Spleen (tissue), 11 donors: ENCODE data around the gene DCAF5. TPM values are rescaled to one million over a fixed set of nuclear protein-coding genes. Genes with fewer than 3 reads are reported as not detected.

Experiments used
- DNase-seq: peaks from one replicate; pipeline ENCODE4 v3.0.0-alpha.2; 2020
- H3K27ac ChIP-seq, 8 donors: fragments of 200-600 bp; sonication (generic) in 7 of 8; 1 replicate in 4 of 8; 2 replicates in 4 of 8; pipeline versions ENCODE4 v1.5.0 to v1.8.0; 2016 to 2021; ENCODE audit warnings: inconsistent platforms in 4 of 8, mild to moderate bottlenecking in 4 of 8, moderate library complexity in 1 of 8
- H3K27me3 ChIP-seq, 7 donors: fragments of 200-600 bp; sonication (generic) in 6 of 7; replicated peaks in 1 of 7; 1 replicate in 4 of 7; 2 replicates in 3 of 7; pipeline versions ENCODE4 v1.5.0 to v1.8.0; 2016 to 2021; ENCODE audit warnings: inconsistent platforms in 3 of 7, mild to moderate bottlenecking in 1 of 7
- H3K36me3 ChIP-seq, 6 donors: fragments of 200-600 bp; sonication (generic) in 5 of 6; 1 replicate in 4 of 6; 2 replicates in 2 of 6; pipeline versions ENCODE4 v1.5.0 to v1.8.0; 2016 to 2021; ENCODE audit warnings: inconsistent platforms in 2 of 6
- H3K4me1 ChIP-seq, 6 donors: fragments of 200-600 bp; sonication (generic) in 5 of 6; 1 replicate in 3 of 6; 2 replicates in 3 of 6; pipeline versions ENCODE4 v1.5.0 to v1.8.0; 2016 to 2021; ENCODE audit warnings: inconsistent platforms in 3 of 6
- H3K4me3 ChIP-seq, 8 donors: fragments of 200-600 bp; sonication (generic) in 7 of 8; 1 replicate in 4 of 8; 2 replicates in 4 of 8; pipeline versions ENCODE4 v1.5.0 to v1.8.0; 2016 to 2021; ENCODE audit warnings: inconsistent platforms in 4 of 8, mild to moderate bottlenecking in 4 of 8, moderate library complexity in 2 of 8
- H3K9me3 ChIP-seq, 8 donors: fragments of 200-600 bp; sonication (generic) in 7 of 8; 1 replicate in 4 of 8; 2 replicates in 4 of 8; pipeline versions ENCODE4 v1.5.0 to v1.8.0; 2016 to 2021; ENCODE audit warnings: inconsistent platforms in 4 of 8
- POLR2A ChIP-seq, 3 donors: fragments of 450-650 bp; IDR thresholded peaks; one replicate each; pipeline ENCODE4 v1.5.1; 2017; ENCODE audit warnings: antibody characterized with exemption in 3 of 3, mild to moderate bottlenecking in 1 of 3
- POLR2AphosphoS5 ChIP-seq, 3 donors: sonication (generic); formaldehyde crosslinking; IDR thresholded peaks; one replicate each; pipeline ENCODE4 v1.5.1; 2017; ENCODE audit warnings: antibody characterized with exemption in 3 of 3
- WGBS, 5 donors: extraction: QIAGEN DNeasy Blood & Tissue Kit in 3 of 5; methylation state at CpG; one replicate each; pipeline versions ENCODE4 v1.1.5 to v1.1.7; 2013 to 2018; 5-methylcytosine and 5-hydroxymethylcytosine counted together
- intact Hi-C: fragments of 100-400 bp; cut with DNase I; formaldehyde crosslinking; loops from one replicate; pipeline ENCODE4 v1.15.0; 2023; ENCODE audit warnings: low total_unique reads
- polyA plus RNA-seq, 3 donors: library from polyadenylated mRNA; stranded (reverse); fragments of 200-250 nt; gene quantifications; one replicate each; pipeline ENCODE4 v1.2.1, GENCODE V29; 2013
- total RNA-seq, 7 donors: library from RNA; depleted of rRNA in 3 of 7; stranded (reverse); fragments of >200 nt in 3 of 7; fragmentation: NEBNext Ultra II Directional in 4 of 7; extraction: Animal tissue kit (Norgen Biotek cat#: 25700) in 4 of 7; gene quantifications; one replicate each; pipeline versions ENCODE4 v1.1.0 to v1.2.1, GENCODE V29; 2016 to 2021
- TF ChIP-seq, protein P1 (sequence below), 11 experiments: fragments of 200-600 bp in 7 of 11; fragments of 450-650 bp in 4 of 11; sonication (generic) in 4 of 11; IDR thresholded peaks in 8 of 11; conservative IDR thresholded peaks in 3 of 11; 1 replicate in 7 of 11; 2 replicates in 4 of 11; pipeline versions ENCODE4 v1.4.0 to v1.8.0; 2016 to 2021; ENCODE audit warnings: antibody characterized with exemption in 11 of 11, inconsistent platforms in 4 of 11, mild to moderate bottlenecking in 1 of 11
- donor health status: healthy with polysubstance abuse.
- donor health status: DM: no; HTN: no; CAD: no; lungs with moderate emphysema.
- donor health status: DM: no; HTN: no; CAD: no.
- donor health status: Bipolar disorder and iron deficiency.
- donor health status: healthy.
- donor health status: DM: no; HTN: no; CAD: no.
- donor health status: DM: yes; HTN: yes; CAD: no.

DCAF5 gene
- total and polyA plus RNA-seq, 10 donors = 10.3 to 60.6 (median 44.1) TPM

- H3K4me3 ChIP-seq = no peak overlapping the region
- DNase-seq = no peak
- H3K36me3 ChIP-seq = peaks cover 0 to 41% (median 0%) of the 10 kb centered on the region in 6 donors
- no peaks in the 10 kb centered on the region for H3K9me3 ChIP-seq
- TF ChIP-seq POLR2A (IDR thresholded peaks at IDR 0.05) (no peak), POLR2AphosphoS5 (IDR thresholded peaks at IDR 0.05) (no peak)
- TF ChIP-seq, protein P1, sequence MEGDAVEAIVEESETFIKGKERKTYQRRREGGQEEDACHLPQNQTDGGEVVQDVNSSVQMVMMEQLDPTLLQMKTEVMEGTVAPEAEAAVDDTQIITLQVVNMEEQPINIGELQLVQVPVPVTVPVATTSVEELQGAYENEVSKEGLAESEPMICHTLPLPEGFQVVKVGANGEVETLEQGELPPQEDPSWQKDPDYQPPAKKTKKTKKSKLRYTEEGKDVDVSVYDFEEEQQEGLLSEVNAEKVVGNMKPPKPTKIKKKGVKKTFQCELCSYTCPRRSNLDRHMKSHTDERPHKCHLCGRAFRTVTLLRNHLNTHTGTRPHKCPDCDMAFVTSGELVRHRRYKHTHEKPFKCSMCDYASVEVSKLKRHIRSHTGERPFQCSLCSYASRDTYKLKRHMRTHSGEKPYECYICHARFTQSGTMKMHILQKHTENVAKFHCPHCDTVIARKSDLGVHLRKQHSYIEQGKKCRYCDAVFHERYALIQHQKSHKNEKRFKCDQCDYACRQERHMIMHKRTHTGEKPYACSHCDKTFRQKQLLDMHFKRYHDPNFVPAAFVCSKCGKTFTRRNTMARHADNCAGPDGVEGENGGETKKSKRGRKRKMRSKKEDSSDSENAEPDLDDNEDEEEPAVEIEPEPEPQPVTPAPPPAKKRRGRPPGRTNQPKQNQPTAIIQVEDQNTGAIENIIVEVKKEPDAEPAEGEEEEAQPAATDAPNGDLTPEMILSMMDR (IDR thresholded peaks at IDR 0.05 in 8 of 11, conservative IDR thresholded peaks at IDR 0.05 in 3 of 11) = no peak
- peaks cover 0 to 95% (median 32%) of the 10 kb centered on the region in 6 donors for H3K4me1 ChIP-seq
- WGBS, 5 donors = 88 to 93% (median 90%) methylated on average over 5 of the region's 5 CpGs
- H3K27me3 ChIP-seq = no peaks in the 10 kb centered on the region
- intact Hi-C loops = no loop called here
- no peak overlapping the region for H3K27ac ChIP-seq
Measured at GRCh38 chr14:69142101-69142500, 10.8 kb downstream of the DCAF5 start.

- Histone ChIP-seq H3K27ac (no peak overlapping the region), H3K4me1 (peaks cover 0 to 93% (median 28%) of the 10 kb centered on the region in 6 donors), H3K27me3 (no peaks in the 10 kb centered on the region), H3K9me3 (no peaks in the 10 kb centered on the region), H3K4me3 (no peak overlapping the region), H3K36me3 (peaks cover 0 to 36% (median 0%) of the 10 kb centered on the region in 6 donors)
- no peak for DNase-seq
- TF ChIP-seq POLR2A (IDR thresholded peaks at IDR 0.05) (no peak), POLR2AphosphoS5 (IDR thresholded peaks at IDR 0.05) (no peak)
- TF ChIP-seq, protein P1 (IDR thresholded peaks at IDR 0.05 in 8 of 11, conservative IDR thresholded peaks at IDR 0.05 in 3 of 11) = no peak
- intact Hi-C loops = no loop called here
- WGBS, 5 donors = 48 to 100% (median 91%) methylated on average over 1 of the region's 1 CpG
Measured at GRCh38 chr14:69141550-69141949, 11.4 kb downstream of the DCAF5 start.

- H3K27me3 ChIP-seq = no peaks in the 10 kb centered on the region
- intact Hi-C loops = no loop called here
- DNase-seq = no peak
- H3K36me3 ChIP-seq = peaks cover 0 to 35% (median 0%) of the 10 kb centered on the region in 6 donors
- H3K4me3 ChIP-seq = no peak overlapping the region
- 78 to 86% (median 80%) methylated on average over 7 of the region's 7 CpGs for WGBS, 5 donors
- H3K9me3 ChIP-seq = no peaks in the 10 kb centered on the region
- no peak for TF ChIP-seq POLR2AphosphoS5 (IDR thresholded peaks at IDR 0.05)
- TF ChIP-seq, protein P1 (IDR thresholded peaks at IDR 0.05 in 8 of 11, conservative IDR thresholded peaks at IDR 0.05 in 3 of 11) = no peak
- no peak for TF ChIP-seq POLR2A (IDR thresholded peaks at IDR 0.05)
- peaks cover 0 to 92% (median 22%) of the 10 kb centered on the region in 6 donors for H3K4me1 ChIP-seq
- H3K27ac ChIP-seq = no peak overlapping the region
Measured at GRCh38 chr14:69139743-69140142, 13.2 kb downstream of the DCAF5 start.

GRCh38 chr14:69137843-69138535, 14.9 kb downstream of the DCAF5 start:
- no peak for DNase-seq
- H3K4me3 ChIP-seq = no peak overlapping the region
- intact Hi-C loops = no loop called here
- WGBS, 5 donors = 63 to 86% (median 70%) methylated on average over 2 of the region's 2 CpGs
- H3K36me3 ChIP-seq = peaks cover 0 to 22% (median 0%) of the 10 kb centered on the region in 6 donors
- no peaks in the 10 kb centered on the region for H3K27me3 ChIP-seq
- no peak for TF ChIP-seq POLR2AphosphoS5 (IDR thresholded peaks at IDR 0.05)
- TF ChIP-seq, protein P1 (IDR thresholded peaks at IDR 0.05 in 8 of 11, conservative IDR thresholded peaks at IDR 0.05 in 3 of 11) = no peak
- no peak for TF ChIP-seq POLR2A (IDR thresholded peaks at IDR 0.05)
- H3K4me1 ChIP-seq = peaks cover 5 to 92% (median 27%) of the 10 kb centered on the region in 6 donors
- H3K9me3 ChIP-seq = no peaks in the 10 kb centered on the region
- no peak overlapping the region for H3K27ac ChIP-seq
